Duodenal mucosa (tissue), 2 donors: ENCODE results near the gene LRRC17.
"Not testable (repeated sequence)": the region's sequence is repeated elsewhere in the genome, so short reads cannot be mapped to it uniquely, and the experiment has no call there.

Source experiments
- H3K27ac ChIP-seq: one replicate; pipeline ENCODE4 v1.7.0; 2013; ENCODE audit warnings: low read depth, low read length
- H3K27me3 ChIP-seq, 2 donors: one replicate each; pipeline ENCODE4 v1.7.0; 2013; ENCODE audit warnings: low read length in 2 of 2, control low read depth in 1 of 2; ENCODE audit not compliant: insufficient read depth in 2 of 2, control insufficient read depth in 1 of 2
- H3K36me3 ChIP-seq, 2 donors: one replicate each; pipeline ENCODE4 v1.7.0; 2013; ENCODE audit warnings: low read length in 2 of 2, control low read depth in 1 of 2; ENCODE audit not compliant: insufficient read depth in 2 of 2, control insufficient read depth in 1 of 2
- H3K4me1 ChIP-seq, 2 donors: one replicate each; pipeline ENCODE4 v1.7.0; 2013; ENCODE audit warnings: low read length in 2 of 2, control low read depth in 1 of 2; ENCODE audit not compliant: insufficient read depth in 2 of 2, control insufficient read depth in 1 of 2
- H3K4me3 ChIP-seq, 2 donors: one replicate each; pipeline ENCODE4 v1.7.0; 2013; ENCODE audit warnings: low read length in 2 of 2, low read depth in 1 of 2
- H3K9ac ChIP-seq, 2 donors: one replicate each; pipeline ENCODE4 v1.7.0; 2013; ENCODE audit warnings: low read length in 2 of 2, low read depth in 1 of 2
- H3K9me3 ChIP-seq, 2 donors: one replicate each; pipeline ENCODE4 v1.7.0; 2013; ENCODE audit warnings: low read length in 2 of 2, control low read depth in 1 of 2; ENCODE audit not compliant: control insufficient read depth in 1 of 2

LRRC17 gene

GRCh38 chr7:102897211-102897631, 15.6 kb upstream of the LRRC17 start:
- Histone ChIP-seq H3K9me3 (no peaks in the 10 kb centered on the region), H3K27ac (no peak overlapping the region), H3K9ac (no peak overlapping the region), H3K4me1 (no peaks in the 10 kb centered on the region), H3K4me3 (no peak overlapping the region), H3K27me3 (no peaks in the 10 kb centered on the region), H3K36me3 (no peaks in the 10 kb centered on the region)

DNA sequence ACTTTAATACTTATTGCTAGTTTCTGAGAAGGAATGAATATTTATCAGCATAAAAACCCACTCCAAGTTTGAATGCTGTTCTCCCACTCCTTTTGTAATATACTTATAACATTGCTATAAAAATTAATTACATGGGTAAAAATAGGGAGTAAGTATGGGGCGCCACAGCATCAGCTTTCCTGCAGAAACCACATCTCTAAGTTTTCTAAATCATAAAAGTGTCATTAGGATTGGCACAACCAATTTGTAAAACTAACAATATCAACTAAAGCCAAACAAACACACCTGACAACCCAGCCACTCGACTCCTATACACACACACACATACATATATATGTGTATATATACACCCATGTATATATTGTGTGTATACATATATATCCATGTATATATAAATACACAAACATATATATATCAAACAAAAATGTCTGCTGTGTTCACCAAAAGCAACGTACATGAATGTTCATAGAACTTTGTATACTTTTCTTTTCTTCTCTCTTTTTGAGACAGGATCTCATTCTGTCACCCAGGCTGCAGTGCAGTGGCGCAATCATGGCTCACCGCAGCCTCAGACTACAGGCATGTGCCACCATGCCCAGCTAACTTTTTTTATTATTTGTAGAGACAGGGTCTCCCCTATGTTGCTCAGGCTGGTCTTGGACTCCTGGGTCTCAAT, 14.8 kb upstream of the LRRC17 start:
- no peaks in the 10 kb centered on the region for H3K4me1 ChIP-seq

DNA sequence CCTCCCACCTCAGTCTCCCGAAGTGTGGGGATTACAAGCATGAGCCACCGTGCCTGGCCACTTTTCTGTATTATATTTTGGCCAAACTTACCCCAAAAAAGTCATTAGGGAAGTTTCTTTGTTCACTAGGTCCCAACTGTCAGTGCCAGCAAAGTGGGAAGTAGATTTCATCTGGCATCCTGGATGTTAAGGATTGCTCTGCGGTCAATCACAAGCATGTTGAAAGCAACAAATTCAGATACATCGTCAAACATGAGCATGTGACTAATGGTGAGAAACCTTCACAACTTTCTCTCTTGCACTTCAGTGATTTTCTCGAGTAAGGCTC, 14.3 kb upstream of the LRRC17 start:
- Histone ChIP-seq H3K4me3 (no peak overlapping the region), H3K27me3 (no peaks in the 10 kb centered on the region), H3K4me1 (no peaks in the 10 kb centered on the region), H3K9me3 (no peaks in the 10 kb centered on the region), H3K27ac (no peak overlapping the region), H3K36me3 (no peaks in the 10 kb centered on the region), H3K9ac (no peak overlapping the region)

More for the DNA sequence above, 14.8 kb upstream of the LRRC17 start:
- no peaks in the 10 kb centered on the region for H3K9me3 ChIP-seq
- H3K4me3 ChIP-seq = no peak overlapping the region
- H3K27ac ChIP-seq = no peak overlapping the region
- no peak overlapping the region for H3K9ac ChIP-seq
- H3K27me3 ChIP-seq = no peaks in the 10 kb centered on the region
- H3K36me3 ChIP-seq = no peaks in the 10 kb centered on the region

- H3K36me3 ChIP-seq, H3K4me3 ChIP-seq, H3K27me3 ChIP-seq, H3K27ac ChIP-seq, H3K4me1 ChIP-seq, H3K9ac ChIP-seq, H3K9me3 ChIP-seq: not testable (repeated sequence)
Measured at GRCh38 chr7:102902052-102902451, 10.7 kb upstream of the LRRC17 start.

DNA sequence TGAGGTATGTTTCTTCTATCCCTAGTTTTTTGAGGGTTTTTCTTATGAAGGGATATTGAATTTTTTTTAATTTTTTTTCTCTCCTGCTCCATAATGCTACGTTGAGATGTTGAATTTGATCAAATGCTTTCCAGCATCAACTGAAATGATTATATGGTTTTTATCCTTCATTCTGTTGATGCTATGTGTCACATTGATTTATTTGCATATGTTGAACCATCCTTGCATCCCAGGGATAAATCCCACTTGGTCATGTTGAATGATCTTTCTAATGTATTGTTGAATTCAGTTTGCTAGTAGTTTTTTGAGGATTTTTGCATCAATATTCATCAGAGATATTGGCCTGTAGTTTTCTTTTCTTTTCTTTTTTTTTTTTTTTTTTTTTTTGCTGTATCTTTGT, 9.2 kb upstream of the LRRC17 start:
- H3K4me3 ChIP-seq, H3K27me3 ChIP-seq: not testable (repeated sequence)

DNA sequence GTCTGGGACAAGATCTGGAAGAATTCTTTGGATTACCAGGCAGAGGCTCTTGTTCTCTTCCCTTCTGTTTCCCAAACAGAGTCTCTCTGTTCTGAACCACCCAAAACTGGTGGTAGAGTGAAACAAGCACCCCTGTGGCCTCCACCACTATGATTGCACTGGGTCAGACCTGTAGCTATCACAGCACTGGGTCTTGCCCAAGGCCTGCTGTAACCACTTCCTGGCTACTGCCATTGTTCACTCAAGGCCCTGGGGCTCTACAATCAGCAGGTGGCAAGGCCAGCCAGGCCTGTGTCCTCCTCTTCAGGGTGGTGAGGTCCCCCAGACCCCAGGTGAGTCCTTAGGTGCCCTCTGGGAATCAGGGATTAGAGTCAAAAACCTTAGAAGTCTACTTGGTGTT, 4.1 kb upstream of the LRRC17 start:
- Histone ChIP-seq H3K9ac (no peak overlapping the region), H3K9me3 (peaks cover 0 to 3% of the 10 kb centered on the region in 2 donors), H3K27me3 (no peaks in the 10 kb centered on the region), H3K27ac (no peak overlapping the region), H3K4me1 (no peaks in the 10 kb centered on the region), H3K36me3 (no peaks in the 10 kb centered on the region), H3K4me3 (no peak overlapping the region)

More for the DNA sequence above, 9.2 kb upstream of the LRRC17 start:
- not testable (repeated sequence) for H3K4me1 ChIP-seq, H3K27ac ChIP-seq, H3K9me3 ChIP-seq, H3K9ac ChIP-seq, H3K36me3 ChIP-seq

DNA sequence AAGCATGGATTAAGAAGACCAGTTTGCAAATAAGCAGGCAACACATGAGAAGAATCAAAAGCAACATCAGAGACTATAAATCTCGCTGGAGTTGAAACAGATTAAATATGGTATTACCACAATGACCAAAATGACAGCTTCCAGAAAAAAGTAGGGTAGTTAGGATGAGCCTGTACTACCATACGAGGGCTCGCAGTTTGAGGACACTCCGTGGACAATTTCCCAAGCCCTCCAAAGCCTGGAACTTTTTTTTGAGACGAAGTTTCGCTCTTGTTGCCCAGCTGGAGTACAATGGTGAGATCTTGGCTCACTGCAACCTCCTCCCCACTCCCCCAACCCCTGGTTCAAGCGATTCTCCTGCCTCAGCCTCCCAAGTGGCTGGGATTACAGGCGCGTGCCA, 1.0 kb downstream of the LRRC17 start:
- no peaks in the 10 kb centered on the region for H3K9me3 ChIP-seq
- no peaks in the 10 kb centered on the region for H3K36me3 ChIP-seq
- no peak overlapping the region for H3K4me3 ChIP-seq
- H3K9ac ChIP-seq = no peak overlapping the region
- no peaks in the 10 kb centered on the region for H3K4me1 ChIP-seq
- H3K27me3 ChIP-seq = no peaks in the 10 kb centered on the region
- no peak overlapping the region for H3K27ac ChIP-seq

- Histone ChIP-seq H3K27ac (no peak overlapping the region), H3K4me1 (no peaks in the 10 kb centered on the region), H3K9ac (no peak overlapping the region), H3K27me3 (no peaks in the 10 kb centered on the region), H3K9me3 (no peaks in the 10 kb centered on the region), H3K36me3 (no peaks in the 10 kb centered on the region), H3K4me3 (no peak overlapping the region)
Measured at GRCh38 chr7:102914585-102914984, 1.8 kb downstream of the LRRC17 start.

DNA sequence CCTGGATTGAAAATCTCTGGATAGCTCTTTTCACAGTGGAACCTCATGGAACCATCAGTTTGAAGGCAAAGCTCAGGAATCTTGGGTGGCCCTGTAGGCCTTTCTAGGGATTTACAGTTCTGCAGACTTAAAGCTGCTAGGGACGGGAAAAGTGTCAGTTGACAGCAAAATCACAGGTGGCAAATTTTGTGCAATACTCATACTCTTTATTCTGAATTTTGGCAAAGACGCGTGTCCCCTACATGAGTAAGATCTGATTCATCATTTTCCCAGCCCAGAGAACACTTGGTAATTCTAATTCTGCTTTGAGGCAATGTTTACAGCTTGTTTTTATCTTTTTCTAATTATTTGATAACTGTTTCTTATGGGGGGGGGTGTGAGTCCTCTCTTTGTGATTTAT, 3.6 kb downstream of the LRRC17 start:
- Histone ChIP-seq H3K9me3 (no peaks in the 10 kb centered on the region), H3K36me3 (no peaks in the 10 kb centered on the region), H3K9ac (no peak overlapping the region), H3K27me3 (no peaks in the 10 kb centered on the region), H3K27ac (no peak overlapping the region), H3K4me3 (no peak overlapping the region), H3K4me1 (no peaks in the 10 kb centered on the region)

- no peak overlapping the region for H3K4me3 ChIP-seq
- no peaks in the 10 kb centered on the region for H3K9me3 ChIP-seq
- H3K4me1 ChIP-seq = no peaks in the 10 kb centered on the region
- H3K36me3 ChIP-seq = no peaks in the 10 kb centered on the region
- H3K27me3 ChIP-seq = no peaks in the 10 kb centered on the region
- H3K9ac ChIP-seq = no peak overlapping the region
- no peak overlapping the region for H3K27ac ChIP-seq
Measured at GRCh38 chr7:102916881-102917280, 4.1 kb downstream of the LRRC17 start.
